ELF-1 (cell line): Measurements from ENCODE around the gene CALM1.
A peak's percentile ranks its signal among the peaks of the same experiment; 100 is the strongest.

ENCODE experiments used
- DNase-seq: peaks from one replicate; pipeline ENCODE4 v3.0.0-alpha.2; 2016; ENCODE audit warnings: low read depth, low spot score

Gene CALM1

GRCh38 chr14:90396341-90397339, at the start of gene CALM1:
CALM1 (plus strand) TSS chr14:90397029; CDS start chr14:90397231, 202 bp downstream.
- DNase-seq = peak; percentile 96

DNA sequence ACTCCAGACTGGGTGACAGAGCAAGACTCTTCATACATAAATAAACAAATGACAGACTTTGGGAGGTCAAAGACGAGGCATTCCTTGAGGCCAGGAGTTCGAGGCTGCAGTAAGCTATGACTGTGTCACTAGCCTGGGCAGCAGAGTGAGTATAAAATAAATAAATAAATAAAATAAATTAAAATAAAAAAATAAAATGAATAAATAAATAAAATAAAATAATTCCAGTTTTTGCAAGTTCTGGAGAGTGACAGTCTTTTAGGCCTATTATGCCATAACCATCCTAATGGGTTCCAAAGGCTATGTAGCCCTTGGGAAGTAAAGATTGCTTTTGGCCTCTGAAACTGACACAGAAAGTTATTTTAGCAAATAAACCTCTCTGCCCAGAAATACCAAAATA, 48.6 kb upstream of the CALM1 start:
- DNase-seq = no peak

- DNase-seq = no peak
Observed at GRCh38 chr14:90349739-90350138, 47.1 kb upstream of the CALM1 start.

GRCh38 chr14:90354551-90355298, 42.1 kb upstream of the CALM1 start:
- no peak for DNase-seq

DNA sequence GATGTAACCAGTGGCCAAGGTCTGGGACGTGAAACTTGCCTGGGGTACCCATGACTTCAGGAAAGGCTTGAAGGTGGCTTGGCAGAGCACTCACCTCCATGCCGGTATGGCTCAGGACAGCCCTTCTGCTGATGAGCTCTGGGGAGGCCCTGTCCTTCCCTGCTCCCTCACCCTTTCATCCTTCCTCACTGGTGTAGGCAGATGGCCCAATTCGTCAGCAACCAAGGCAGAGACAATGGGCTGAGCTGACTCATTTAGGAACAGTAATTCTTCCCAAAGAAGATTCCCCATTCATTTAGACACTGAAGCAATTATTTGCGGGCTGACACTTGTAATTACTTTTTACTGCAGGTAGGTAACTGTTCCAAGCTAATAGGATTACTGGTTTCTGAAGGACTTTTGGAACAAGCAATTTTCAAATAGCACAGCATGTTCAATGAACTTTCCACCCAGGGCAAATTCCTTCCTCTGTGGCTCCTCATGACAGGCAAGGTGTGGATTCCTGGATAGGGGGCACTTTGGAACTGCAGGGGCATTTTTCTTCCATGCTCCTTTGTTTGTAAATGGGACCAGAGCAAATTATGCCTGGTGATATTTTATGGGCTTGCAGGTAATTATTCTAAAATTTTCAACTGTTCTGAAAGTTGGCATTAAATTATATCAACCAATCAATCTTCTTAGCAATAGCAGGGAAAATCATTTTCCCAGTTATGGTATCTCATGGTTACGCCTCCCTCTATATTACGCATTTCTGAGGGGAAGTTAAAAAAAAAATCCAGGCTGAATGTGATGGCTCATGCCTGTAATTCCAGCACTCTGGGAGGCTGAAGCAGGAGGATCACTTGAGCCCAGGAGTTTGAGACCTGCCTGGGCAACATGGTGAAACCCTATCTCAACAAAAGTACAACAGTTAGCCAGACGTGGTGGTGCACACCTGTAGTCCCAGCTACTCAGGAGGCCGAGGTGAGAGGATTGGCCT, 41.0 kb upstream of the CALM1 start:
- no peak for DNase-seq

- DNase-seq = no peak
Observed at GRCh38 chr14:90356925-90357324, 39.9 kb upstream of the CALM1 start.

GRCh38 chr14:90358359-90358758, 38.5 kb upstream of the CALM1 start:
- DNase-seq = no peak

GRCh38 chr14:90361865-90362557, 34.8 kb upstream of the CALM1 start:
- no peak for DNase-seq

DNA sequence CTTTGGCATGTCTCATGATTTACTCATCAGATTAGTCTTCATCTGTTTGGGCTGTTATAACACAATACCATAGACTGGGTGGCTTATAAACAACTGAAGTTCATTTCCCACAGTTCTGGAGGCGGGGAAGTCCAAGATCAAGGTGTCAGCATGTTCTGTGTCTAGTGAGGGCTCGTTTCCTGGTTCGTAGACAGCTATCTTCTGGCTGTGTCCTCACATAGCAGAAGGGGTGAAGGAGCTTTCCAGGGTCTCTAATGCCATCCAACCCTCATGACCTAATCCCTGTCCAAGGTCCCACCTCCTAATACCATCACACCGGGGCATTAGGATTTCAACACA, 34.3 kb upstream of the CALM1 start:
- DNase-seq = no peak

DNA sequence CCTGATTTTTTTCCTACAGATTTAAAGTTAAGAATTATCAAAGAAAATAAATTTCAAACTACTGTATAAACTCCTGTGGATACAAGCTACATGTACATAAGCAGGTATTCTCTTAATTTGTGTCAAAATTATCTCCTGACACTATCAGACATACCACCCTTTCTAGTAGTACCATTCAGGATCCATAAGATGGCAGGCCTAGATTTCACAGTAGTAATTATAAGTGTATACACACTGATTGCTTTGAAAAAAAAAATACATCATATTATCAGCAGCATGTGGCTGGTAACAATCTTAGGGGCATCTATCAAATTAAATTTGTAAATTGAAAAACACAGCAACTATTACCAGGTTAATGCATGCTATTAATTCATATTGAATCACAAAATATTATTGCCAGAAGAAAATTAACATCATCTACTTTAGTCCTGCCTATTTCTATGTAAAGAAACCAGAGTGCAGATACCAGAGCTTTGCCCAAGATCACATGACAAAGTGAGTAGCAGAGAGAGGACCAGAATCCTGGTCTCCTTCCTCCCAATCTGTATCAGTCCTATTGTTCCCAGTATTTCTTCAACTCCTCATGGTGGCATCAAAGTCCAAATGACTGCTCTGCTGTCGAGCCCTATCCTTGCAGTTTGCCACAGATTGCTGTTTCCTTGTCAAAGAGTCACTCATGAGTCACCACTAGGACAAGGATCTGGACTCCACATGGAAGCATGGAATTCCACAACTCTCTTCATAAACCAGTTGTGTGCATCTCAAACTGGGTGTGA, 27.7 kb upstream of the CALM1 start:
- DNase-seq = no peak

- no peak for DNase-seq
Observed at GRCh38 chr14:90373887-90374286, 22.9 kb upstream of the CALM1 start.

DNA sequence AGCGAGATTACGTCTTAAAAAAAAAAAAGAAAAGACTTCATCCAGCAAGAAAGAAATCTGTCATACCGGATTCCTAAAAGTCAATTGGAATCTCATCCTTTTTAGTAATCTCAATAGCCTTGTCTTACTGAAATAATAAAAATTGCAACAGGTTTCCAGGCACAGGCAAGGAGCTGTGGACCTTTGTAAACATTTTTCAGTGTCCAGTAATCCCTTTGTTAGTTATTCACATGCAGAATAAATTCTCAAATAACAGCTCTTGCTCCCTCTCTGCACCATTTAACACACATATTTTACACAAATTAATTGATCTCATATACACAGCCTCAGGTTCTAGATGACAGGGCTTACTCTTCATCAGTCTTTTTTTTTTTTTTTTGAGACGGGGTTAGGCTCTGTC, 22.0 kb upstream of the CALM1 start:
- DNase-seq = no peak

DNA sequence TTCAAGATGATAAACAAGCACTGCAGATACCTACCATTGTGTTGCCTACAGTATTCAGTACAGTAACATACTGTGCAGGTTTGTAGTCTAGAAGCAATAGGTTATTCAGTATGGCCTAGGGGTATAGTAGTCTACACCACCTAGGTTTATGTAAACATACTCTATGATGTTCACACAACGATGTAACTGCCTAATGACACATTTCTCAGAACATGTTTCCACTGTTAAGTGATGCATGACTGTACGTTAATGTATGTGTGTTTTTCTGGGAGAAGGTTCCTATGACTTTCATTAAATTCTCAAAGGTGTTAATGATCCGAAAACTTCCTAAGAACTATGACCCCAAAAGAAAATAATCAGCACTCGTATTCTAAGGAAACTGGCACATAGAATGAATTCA, 20.9 kb upstream of the CALM1 start:
- no peak for DNase-seq

DNA sequence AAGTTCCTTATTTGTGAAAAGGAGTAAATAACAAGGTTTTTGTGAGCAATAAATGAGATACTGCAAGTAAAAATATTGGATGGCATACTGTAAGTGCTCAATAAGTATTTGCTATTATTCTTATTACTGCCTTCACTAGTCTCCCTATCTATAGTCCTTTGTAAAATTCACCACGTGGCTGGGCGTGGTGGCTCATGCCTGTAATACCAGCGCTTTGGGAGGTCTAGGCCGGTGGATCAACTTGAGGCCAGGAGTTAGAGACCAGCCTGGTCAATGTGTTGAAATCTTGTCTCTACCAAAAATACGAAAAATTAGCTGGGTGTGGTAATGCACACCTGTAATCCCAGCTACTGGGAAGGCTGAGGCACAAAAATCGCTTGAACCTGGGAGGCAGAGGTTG, 18.6 kb upstream of the CALM1 start:
- DNase-seq = no peak

DNA sequence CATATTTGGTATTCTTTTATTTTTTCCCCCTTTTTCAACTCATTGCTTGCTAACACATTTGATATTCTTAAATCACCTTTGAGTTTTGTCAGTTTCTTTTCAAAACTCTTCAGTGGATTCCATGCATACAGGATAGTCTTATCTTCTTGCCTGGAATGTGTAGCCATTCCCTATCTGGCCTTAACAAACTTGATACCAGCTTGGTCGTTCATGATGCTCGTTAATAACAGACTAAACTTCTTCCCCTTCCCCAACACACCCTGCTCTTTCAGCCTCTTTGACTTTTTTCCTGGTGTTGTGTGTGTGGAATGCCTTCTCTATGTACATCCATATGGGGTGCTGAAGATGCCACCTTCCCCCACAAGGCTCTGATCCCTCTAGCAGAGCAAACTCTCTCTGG, 17.7 kb upstream of the CALM1 start:
- no peak for DNase-seq

DNA sequence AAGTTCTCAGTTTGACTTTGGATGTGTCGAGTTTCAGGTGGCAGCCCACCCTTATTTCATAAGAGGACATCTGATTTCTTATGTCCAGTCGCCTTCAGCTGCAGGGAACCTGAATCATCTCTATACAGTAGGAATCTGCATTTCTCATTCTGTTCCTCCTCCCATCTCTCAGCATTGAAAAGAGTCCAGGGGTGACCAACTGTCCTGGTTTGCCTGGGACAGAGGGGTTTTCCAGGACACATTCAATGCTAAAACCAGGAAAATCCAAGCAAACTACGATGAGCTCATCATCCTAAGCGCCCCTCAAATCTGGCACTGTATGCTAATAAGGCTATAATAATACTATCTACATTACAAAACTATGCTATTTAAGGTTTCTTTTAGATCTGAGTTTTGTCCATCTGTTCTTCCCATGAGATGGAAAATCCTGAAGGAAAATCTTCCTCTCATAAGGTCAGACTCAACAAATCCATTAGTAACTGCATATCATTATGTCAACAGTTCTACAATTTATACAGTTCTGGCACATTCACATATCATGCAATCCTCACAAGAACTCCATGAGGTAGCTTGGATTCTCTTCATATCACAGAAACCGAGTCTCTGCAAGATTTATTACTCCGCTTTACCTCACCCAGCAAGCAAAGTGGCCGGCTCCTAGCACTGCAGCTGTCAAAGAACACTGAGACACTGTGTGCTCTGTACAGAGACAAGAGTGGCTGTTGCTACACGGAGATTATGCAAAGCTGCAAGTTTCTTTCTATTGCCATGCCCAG, 15.6 kb upstream of the CALM1 start:
- no peak for DNase-seq

DNA sequence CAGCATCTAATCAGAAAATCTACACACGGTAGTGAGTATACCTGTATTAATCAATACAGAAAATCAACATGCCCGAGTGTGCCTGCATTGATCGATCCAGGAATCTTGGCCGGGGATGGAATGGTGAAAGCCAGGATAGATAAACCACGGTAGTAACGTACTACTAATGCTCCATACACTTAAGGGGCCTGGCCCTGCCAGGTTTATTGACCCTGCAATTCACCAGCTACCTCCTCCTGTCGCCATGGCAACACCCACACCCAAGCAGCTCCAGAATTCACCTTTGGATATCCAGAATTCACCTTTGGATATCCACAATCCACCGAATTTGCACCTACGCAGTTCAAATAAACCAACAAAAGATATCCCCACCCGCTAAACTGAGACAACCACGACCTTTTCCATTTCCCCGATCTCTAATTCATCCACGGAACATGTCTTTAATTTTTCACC, 14.8 kb upstream of the CALM1 start:
- DNase-seq = peak; percentile 61

DNA sequence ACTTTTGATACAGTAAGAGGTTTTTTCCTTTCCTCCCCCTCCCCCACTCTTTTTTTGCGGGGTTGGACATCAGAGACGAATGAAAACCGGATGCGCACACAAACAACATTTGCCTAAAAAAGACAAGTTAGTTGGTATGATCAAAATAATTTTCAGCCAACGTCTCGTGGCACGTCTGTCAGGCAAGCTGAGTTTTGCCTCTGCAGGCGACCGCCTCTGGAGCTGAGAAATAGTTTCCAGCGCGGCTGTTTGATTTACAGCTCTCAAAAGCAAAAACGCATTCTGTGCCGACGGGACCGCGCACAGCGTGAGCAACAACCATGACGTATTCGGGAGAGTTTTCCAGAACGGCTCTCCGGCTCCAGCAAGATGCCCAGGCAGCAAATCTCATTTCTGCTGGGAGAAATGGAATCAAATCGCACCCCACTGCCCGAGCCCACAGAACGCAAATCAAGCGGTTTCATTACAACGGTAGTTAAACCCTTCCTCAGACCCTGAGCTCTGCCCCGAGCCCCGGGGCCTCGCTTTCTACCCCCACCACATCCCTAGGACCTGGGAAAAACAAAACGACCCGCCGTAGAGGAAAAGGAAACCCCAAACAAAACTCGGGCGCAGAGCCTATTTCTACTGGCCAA, 14.2 kb upstream of the CALM1 start:
- peak; percentile 83 for DNase-seq
